HG02588 (cell line): ENCODE data around the gene CHCHD5.
"Not testable (repeated sequence)": the region's sequence is repeated elsewhere in the genome, so short reads cannot be mapped to it uniquely, and the experiment has no call there.

Source experiments
- ATAC-seq: cut with Tn5 transposase; IDR thresholded peaks from one replicate; pipeline ENCODE4 v1.9.1; 2021; ENCODE audit warnings: mild to moderate bottlenecking, moderate library complexity; ENCODE audit not compliant: unreplicated experiment

CHCHD5 gene

DNA sequence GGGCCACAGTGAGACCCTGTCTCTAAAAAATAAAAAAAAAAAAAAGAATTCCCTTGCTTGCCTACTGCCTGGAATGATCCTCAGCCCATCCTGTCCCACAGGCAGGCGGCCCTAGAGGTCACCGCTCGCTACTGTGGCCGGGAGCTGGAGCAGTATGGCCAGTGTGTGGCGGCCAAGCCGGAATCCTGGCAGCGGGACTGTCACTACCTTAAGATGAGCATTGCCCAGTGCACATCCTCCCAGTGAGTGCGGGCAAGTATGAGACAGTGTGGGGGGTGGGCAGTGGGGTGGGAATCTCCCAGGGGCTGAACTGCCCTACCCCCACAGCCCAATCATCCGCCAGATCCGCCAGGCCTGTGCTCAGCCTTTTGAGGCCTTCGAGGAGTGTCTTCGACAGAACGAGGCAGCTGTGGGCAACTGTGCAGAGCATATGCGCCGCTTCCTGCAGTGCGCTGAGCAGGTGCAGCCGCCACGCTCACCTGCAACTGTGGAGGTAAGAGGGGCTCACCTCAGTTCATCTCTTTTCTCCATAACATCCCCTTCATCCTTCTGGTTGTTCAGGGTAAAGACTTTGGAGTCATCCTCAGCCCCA, 1.6 kb downstream of the CHCHD5 start:
- ATAC-seq: no peak

DNA sequence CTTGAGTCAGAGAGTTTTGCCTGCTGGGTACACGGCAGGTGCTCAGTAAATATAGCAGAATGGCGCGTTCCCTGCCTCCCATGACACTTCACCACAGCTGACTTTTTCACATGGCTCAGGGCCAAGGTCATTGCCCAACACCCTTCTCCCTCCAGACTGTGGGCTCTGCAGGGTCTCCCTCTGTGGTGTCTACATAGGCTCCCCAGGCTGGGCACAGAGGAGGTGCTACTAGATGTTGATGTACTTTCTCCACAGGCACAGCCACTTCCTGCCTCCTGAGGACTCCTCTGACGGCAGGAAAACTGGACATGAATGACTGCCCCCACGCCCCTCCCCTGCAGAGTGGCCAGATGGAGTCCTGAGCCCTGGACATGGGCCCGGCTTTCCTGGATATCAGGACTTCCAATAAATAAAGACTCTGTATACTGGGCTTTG, 4.2 kb downstream of the CHCHD5 start:
- ATAC-seq: no peak

DNA sequence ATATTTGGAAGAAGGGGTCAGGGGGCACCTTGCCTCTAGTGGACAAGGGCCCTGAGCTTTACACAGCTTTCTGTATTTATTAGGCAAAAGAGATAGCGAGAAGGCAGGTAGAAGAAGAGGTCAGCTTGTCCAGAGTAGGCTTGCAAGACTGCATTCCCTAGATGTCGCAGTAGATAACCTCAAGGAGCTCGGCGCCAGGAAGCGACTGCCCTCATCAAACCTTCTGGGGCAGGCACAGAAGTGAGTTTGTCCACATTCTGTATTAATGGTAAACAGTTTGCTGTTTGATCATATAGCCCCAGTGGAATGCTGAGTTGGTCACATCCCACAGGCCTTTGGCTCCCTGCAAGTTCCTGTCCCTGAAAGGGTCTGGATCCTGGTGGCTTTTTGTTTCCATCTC, 7.0 kb downstream of the CHCHD5 start:
- no peak for ATAC-seq

DNA sequence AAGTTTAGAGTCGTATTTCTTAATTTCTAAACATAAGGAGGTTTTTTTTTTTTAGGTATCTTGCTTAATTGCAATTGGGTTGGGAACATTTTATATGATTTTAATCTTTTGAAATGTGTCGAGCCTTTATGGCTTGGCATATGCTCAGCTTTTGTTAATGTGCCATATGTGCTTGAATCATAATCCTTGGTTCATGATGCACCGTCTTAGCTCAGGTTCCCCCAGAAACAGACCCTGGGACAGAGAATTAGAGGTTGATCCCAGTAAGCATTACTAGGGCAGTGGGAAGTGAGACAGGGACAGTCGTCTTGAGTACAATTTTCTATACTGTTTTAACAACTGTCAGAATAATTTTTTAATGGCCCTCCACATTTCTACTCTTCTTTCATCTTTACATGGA, 9.3 kb downstream of the CHCHD5 start:
- ATAC-seq: no peak

DNA sequence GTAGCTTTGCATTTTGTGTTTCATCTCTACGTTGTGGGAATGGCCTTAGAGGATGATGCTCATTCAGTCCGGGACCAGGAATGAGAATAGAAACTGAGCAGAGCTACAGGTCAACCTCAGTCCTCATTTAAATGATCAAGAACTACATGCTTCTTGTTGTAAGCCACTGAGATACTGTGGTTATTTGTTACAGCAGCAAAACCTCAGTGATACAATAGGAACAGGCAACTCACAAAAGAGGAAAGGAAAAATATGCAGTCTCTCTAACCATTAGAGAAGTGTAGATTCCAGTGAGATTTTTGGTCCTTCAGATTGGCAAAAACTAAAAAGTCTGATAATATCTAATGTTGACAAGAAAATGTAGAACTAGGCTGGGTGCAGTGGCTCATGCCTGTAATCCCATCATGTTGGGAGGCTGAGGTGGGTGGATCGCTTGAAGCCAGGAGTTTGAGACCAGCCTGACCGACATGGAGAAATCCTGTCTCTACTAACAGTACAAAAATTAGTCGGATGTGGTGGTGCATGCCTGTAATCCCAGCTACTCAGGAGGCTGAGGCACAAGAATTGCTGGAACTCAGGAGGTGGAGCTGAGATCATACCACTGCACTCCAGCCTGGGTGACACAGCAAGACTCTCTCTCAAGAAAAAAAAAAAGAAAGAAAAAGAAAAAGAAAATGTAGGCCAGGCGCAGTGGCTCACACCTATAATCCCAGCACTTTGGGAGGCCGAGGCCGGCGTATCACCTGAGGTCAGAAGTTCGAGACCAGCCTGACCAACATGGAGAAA, 13.3 kb downstream of the CHCHD5 start:
- no peak for ATAC-seq

DNA sequence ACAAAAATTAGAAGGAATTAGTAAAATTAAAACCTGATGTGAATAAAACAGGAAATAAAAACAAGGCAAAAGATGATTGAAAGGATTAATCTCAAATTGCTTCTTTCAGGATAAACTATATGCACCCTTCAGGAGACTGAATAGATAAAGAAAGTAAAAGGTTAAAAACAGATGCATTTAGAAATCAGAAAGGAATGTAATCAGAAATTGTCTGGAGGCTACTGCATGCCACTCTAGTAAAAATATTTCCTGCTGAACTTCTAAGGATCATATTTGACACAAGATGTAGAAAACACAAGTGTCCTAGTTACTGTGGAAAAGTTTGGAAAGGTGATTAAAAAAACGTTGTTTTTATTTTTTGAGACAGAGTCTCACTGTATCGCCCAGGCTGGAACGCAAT, 16.2 kb downstream of the CHCHD5 start:
- no peak for ATAC-seq

DNA sequence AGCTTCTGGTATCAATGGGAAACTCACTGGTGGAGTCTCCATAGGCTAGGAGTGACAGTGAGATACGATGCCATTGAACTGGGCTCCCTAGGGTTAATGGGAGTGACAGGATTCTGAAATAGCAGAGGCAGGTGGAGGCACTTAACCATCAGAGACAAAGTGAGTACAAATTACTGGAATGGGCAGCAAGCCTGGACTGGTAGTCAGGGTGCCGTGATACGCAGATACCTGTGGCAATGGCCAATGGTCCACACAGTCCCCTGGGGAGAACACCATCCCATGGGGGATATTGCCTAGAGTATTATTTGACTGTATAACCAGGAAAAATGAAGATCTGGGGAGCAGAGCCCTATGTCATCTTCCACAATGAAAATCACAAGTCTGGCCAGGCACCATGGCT, 17.3 kb downstream of the CHCHD5 start:
- no peak for ATAC-seq

DNA sequence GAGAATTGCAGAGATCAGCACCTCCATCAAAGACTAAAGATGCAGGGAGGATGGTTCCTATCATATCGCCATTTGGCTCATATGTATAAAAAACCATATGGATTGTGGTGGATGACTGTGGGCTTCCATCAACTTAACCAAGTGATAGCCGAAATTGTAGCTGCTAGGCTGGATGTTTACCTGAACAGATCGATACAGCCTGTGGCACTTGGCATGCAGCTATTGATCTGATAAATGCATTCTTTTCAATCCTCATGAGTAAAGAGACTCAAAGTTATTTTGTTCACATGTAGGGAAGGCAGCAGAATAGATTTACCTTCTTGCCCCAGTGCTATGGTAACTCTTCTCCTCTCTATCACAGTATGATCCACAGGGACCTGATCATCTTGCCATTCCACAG, 18.5 kb downstream of the CHCHD5 start:
- no peak for ATAC-seq

DNA sequence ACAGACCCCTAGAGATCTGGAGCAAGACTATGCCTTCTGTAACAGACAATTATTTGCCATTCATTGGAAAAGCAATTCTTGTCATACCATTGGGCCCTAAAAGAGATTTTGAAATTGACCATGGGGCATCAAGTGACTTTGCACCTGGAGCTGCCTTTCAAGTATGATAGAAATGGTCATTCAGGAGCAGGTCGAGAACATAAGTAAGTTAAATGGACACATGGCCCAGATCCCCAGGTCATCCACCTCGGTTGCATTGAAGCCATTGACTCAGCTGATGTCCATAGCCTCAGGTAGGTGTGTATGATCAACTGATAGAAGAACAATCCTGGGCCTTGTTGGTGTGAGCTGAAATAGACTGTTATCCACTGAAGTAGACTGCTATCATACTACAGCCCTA, 19.3 kb downstream of the CHCHD5 start:
- no peak for ATAC-seq

DNA sequence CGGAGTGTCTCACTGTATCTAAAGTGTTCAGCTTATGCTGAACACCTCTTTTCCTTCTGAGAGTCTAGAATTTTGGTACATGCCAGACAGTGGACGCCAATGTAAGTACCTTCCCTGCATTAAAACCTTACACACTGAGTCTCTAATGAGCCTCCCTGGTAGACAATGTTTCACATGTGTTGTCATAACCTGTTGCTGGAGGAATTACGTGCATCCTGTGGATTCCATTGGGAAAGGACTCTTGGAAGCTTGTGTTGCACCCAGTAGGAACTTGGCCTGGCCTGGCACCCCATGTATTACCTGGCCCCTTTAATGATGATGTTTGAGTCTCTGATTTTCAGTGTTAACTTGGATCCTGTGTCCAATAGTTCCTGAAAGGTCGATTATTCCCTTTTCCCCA, 20.5 kb downstream of the CHCHD5 start:
- no peak for ATAC-seq

DNA sequence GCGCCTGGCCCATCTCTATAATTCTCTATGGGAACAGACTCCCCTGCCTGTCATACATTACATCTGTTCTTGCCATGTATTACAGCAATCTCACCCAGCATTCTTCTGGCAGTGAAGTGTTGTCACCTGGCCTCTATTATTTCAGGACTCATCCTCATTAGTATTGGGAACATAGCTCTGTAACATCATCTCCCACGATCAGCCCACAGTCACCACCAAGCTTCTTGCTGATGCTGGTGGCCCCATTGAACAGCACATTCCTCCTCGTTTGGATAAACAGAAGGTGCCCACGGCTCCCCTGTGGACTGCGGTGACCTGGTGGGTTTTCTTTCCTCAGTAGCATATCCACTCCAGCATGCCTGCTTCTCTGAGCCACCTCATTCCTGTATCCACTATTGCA, 21.5 kb downstream of the CHCHD5 start:
- no peak for ATAC-seq

DNA sequence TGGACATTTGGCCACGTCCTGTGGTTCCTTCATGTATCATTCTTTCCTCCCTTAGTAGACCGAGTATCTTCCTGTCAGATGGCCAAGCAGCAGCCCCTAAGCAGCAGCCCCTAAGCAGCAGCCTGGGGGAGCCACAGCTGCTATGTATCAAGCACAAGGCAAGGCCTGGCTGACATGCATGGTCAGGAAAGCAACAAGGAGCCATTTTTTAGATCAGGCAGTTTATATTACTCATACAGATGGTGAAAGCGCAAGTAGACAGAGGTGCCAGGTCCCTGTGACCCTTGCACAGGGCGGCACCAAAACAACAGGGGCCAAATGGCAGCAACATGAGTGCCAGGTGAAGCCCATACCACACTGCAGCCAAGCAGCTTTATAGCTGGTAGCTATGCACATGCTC, 22.1 kb downstream of the CHCHD5 start:
- ATAC-seq: no peak

DNA sequence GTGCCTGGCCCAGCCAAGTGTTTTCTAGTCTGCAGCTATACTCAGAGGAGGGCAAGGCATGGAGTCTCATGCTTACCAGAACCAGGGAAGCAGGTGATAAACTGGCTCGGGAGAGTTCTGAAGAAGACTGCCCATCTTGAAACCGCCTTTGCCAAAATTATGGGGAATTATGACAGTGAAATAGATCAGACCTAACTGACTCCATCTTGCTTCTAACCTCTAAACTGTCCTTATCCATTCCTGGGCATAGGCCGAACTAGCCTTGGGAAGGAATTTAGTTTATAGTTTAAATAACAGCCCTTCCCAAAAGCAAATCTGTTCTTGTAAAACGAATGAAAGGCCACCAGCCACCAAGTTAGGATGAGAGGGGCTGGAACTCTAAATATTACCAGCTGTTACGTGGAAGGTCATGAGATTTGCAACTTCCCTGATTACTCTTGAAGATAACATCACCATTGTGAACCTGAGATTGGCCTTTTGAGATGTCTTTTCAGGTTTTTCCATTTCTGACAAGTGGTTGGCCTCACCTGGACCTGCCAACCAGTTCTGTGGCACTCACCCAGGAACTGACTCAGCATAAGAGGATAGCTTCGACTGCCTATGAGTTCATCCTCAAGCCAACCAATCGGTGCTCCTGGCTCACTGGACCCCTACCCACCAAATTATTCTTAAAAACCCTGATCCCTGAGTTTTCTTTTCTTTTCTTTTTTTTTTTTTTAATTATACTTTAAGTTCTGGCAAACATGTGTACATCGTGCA, 23.4 kb downstream of the CHCHD5 start:
- no peak for ATAC-seq

DNA sequence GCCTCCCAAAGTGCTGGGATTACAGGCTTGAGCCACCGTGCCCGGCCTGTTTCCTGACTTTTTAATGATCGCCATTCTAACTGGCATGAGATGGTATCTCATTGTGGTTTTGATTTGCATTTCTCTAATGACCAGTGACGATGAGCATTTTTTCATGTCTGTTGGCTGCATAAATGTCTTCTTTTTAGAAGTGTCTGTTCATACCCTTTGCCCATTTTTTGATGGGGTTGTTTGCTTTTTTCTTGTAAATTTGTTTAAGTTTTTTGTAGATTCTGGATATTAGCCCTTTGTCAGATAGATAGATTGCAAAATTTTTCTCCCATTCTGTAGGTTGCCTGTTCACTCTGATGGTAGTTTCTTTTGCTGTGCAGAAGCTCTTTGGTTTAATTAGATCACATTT, 24.9 kb downstream of the CHCHD5 start:
- ATAC-seq: not testable (repeated sequence)

DNA sequence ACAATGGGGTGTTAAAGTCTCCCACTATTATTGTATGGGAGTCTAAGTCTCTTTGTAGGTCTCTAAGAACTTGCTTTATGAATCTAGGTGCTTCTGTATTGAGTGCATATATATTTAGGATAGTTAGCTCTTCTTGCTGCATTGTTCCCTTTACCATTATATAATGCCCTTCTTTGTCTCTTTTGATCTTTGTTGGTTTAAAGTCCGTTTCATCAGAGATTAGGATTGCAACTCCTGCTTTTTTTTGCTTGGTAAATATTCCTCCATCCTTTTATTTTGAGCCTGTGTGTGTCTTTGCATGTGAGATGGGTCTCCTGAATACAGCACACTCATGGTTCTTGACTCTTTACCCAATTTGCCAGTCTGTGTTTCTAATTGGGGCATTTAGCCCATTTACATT, 27.9 kb downstream of the CHCHD5 start:
- ATAC-seq: not testable (repeated sequence)

DNA sequence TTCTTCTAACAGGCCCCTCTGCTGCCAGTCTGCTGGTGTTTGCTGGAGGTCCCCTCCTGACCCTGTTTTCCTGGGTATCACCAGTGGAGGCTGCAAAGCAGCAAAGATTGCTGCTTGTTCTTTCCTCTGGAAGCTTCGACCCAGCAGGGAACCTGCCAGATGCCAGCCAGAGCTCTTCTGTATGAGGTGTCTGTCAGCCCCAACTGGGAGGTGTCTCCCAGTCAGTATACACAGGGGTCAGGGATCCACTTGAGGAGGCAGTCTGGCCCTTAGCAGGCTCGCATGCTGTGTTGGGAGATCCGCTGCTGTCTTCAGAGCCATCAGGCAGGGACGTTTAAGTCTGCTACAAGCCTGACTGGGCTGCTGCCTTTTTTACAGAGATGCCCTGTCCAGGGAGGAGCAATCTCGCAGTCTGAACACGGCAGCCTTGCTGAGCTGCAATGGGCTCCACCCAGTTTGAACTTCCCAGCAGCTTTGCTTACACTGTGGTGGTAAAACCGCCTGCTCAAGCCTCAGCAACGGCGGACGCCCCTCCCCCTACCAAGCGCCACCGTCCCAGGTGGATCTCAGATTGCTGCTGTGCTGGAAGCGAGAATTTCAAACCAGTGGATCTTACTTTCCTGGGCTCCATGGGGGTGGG, 29.9 kb downstream of the CHCHD5 start:
- no peak for ATAC-seq

DNA sequence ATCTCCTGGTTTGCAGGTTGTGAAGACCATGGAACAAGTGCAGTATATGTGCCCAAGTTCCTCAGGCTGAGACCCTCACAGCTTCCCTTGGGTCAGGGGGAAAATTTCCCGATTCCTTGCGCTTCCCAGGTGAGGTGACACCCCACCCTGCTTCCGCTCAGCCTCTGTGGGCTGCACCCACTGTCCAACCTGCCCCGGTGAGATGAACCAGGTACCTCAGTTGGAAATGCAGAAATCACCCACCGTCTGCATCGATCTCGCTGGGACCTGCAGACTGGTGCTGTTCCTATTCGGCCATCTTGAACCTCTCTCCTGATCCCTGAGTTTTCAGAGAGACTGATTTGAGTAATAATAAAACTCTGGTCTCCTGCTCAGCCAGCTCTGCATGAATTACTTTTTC, 30.6 kb downstream of the CHCHD5 start:
- ATAC-seq: no peak

DNA sequence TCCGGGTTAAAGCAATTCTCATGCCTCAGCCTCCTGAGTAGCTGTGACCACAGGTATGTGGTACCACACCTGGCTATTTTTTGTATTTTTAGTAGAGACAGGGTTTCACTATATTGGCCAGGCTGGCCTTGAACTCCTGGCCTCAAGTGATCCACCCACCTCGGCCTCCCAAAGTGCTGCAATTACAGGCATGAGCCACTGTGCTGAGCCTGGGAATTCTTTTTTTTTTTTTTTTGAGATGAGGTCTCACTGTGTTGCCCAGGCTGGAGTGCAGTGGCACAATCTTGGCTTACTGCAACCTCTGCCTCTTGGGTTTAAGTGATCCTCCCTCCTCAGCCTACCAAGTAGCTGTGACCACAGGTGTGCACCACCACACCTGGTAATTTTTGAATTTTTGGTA, 31.4 kb downstream of the CHCHD5 start:
- ATAC-seq: not testable (repeated sequence)

DNA sequence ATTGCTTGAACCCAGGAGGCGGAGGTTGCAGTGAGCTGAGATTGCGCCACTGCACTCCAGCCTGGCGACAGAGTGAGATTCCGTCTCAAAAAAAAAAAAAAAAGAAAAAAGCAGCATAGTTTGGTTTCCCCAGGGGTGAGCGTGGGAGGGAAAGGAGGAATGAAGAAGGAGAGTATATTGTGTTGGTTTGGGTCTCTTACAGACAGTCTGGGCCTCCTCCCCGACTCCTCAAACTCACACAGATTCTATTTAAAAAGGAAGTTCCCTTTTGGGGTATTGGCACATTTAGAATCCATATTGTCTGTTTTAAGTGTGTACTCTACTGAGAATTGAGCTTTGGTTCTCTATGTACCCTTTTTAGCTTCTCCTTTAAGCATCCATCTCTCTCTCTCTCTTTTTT, 34.0 kb downstream of the CHCHD5 start:
- ATAC-seq: no peak

DNA sequence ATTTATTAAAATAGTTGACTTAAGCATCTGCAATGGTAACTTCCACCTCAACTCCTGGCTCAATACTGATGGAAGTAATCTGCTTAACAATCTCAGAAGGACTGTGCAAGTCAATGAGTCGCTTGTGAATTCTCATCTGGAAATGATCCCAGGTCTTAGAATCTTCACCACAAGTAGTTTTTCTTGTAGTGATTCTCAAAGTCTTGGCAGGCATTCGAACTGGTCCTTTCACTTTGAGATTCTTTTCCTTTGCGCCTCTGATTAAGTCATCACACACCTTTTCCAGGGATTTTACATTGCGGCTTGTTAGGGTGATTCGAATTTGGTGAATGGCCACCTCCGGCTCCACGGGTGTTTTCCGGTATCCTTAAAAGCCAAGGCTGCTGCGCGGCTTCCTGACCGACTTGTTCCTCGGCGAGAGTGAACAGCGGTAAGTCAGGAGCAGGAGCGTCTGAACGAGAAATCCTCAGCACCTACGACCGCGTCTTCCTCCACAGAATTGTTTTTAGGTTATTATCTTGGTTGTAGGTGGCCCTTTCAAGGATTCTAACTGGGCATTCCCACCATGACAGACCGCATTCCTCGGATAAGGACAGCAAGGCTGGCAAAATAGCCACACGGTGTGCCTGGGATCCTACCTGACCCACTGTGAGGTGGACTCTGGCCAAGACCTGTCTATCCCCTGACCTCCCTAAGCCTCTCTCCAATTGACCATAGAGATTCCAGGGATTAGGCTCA, 37.5 kb downstream of the CHCHD5 start:
- no peak for ATAC-seq

DNA sequence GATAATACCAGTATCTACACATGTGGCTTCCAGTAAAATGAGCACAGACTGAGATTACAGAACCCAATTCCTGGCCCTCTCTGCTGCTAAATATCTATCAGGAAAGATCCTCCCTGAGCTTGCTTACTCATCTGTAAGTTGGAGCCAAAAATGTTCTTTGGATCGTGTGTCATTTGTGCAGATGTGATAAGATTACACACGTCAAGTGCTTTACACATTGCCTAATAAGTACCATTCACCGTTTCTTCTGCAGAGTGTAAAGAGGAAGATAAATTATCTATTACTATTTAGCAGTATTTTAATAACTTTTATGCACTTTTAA, 38.1 kb downstream of the CHCHD5 start:
- no peak for ATAC-seq
